ENCODE data around the gene SYNGR3.
"Not testable (repeated sequence)": the region's sequence is repeated elsewhere in the genome, so short reads cannot be mapped to it uniquely, and the experiment has no call there.

SYNGR3 gene

DNA sequence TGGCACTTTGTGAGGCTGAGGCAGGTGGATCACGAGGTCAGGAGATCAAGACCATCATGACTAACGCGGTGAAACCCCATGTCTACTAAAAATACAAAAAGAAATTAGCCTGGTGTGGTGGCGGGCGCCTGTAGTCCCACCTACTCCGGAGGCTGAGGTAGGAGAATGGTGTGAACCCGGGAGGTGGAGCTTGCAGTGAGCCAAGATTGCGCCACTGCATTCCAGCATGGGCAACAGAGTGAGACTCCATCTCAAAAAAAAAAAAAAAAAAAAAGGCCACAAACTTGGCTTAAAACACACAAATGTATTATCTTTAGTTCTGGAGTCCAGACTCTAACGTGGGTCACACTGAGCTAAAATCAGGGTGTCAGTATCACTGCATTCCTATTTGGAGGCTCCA is 22.0 kb downstream of the SYNGR3 start:
- not testable (repeated sequence) for DNase-seq

DNA sequence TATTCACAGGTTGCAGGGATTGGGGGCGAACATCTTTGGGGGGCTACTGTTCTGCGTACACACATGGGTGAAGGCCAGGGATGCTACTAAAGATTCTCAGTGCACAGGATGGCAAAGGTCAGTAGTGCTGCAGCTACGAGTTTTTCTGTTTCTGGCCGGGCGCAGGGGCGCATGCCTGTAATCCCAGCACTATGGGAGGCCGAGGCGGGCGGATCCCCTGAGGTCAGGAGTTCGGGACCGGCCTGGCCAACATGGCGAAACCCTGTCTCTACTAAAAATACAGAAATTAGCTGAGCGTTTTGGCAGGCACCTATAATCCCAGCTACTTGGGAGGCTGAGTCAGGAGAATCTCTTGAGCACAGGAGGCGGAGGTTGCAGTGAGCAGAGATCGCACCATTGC is 23.8 kb downstream of the SYNGR3 start:
- no peak for DNase-seq

DNA sequence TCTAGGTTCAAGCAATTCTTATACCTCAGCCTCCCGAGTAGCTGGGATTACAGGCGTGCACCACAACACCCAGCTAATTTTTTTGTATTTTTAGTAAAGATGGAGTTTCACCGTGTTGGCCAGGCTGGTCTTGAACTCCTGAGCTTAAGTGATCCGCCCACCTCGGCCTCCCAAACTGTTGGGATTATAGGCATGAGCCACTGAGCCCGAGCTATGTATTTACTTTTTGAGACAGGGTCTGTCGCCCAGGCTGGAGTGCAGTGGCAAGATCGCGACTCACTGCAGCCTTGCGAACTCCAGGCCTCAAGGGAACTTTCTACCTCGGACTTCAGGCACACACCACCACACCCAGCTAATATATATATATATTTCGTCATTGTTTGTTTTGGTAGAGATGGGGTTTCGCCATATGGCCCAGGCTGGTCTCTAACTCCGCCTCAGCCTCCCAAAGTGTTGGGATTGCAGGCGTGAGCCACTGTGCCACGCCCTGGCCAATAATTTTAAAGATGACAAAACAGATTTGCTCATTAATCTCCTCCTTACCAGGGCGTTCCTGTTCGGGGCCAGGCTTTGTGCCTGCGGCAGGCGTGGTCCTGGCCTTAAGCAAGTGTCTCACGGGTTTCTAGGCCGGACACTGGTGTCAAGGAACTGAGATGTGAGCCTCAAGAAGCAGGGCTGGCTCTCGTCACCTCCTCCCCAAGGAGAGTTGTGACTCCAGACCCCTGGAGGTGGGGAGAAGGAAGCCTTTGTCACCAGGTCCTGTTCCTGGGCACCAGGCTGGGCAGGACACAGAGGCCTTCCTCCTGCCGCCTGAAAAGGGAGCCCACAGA is 25.6 kb downstream of the SYNGR3 start:
- DNase-seq = no peak

DNA sequence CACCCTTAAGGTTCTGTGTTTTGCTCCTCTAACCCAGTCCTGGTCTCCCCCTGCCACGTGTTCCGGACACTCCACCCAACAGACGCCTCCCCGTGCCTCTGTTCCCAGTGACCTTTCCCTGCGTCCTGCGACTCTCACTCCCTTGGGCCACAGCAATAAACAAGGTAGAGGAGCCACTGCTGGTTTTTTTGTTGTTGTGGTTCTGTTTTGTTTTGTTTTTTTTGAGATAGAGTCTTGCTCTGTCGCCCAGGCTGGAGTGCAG is 26.1 kb downstream of the SYNGR3 start:
- DNase-seq = no peak

DNA sequence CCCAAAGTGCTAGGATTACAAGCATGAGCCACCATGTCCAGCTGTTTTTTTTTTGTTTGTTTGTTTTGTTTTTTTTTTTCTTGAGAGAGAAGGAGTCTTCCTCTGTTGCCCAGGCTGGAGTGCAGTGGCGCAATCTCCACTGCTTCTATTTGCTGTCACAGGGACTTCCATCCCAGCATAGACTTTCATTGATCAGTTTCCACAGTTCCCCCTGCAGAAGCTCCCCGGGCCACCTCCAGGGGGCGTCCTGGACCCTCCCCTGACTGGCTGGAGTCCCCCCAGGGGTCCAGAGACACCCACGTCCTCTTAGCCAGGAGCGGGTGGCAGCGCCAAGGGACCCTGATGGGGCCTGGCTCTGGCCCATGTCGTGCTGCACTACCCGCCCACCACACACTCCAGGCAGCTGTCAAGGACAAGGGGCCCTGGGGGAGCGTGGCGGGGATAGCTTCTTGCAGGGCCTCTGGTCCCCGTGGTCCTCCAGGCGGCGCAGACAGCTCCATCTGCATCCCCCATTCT is 26.7 kb downstream of the SYNGR3 start:
- peak; percentile 72 for DNase-seq

DNA sequence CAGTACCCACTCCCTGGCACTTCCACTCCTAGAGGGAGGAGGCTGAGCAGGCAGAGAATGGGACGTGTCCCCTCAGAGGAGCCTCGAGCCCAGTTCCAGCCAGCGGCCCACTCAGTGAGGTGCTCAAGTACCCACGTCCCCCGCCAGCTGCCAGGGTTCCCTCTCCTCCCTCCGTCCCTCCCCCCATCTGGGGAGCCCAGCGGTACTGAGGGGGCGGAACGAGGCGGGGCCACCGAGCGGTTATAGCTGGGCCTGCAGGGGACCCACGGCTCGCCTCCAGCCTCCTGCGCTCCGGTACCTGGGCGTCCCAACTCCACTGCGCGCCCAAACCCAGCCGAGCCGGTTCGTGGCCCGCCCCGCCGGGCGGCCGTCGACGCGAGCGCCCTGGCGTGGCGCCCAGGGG is 29.7 kb downstream of the SYNGR3 start, which contains the start of gene NPW:
TSS of gene NPW (plus strand) at position 268 of the 403 bp plus-strand sequence.
- DNase-seq = peak; percentile 74

DNA sequence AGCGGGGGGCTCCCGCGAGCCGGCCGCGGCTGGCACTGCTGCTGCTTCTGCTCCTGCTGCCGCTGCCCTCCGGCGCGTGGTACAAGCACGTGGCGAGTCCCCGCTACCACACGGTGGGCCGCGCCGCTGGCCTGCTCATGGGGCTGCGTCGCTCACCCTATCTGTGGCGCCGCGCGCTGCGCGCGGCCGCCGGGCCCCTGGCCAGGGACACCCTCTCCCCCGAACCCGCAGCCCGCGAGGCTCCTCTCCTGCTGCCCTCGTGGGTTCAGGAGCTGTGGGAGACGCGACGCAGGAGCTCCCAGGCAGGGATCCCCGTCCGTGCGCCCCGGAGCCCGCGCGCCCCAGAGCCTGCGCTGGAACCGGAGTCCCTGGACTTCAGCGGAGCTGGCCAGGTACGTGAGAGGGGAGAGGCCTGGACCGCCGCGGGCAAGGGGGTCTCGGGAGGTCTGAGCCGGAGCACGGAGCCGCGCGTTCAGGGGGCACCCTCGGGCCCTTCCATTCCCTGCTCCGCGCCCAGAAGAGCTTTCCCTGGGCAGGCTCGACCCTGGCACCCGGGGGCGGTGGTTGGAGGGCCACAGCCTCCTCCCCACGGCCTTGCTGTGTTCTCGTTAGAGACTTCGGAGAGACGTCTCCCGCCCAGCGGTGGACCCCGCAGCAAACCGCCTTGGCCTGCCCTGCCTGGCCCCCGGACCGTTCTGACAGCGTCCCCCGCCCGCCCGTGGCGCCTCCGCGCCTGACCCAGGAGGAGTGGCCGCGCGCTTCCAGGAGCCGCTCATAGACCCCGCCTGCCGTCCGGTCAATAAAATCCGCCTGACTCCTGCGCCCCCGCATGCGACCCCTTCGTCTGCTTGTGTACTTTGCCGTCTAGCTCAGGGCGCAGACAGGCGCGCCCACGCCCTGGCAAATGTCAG is 30.4 kb downstream of the SYNGR3 start:
- no peak for DNase-seq

DNA sequence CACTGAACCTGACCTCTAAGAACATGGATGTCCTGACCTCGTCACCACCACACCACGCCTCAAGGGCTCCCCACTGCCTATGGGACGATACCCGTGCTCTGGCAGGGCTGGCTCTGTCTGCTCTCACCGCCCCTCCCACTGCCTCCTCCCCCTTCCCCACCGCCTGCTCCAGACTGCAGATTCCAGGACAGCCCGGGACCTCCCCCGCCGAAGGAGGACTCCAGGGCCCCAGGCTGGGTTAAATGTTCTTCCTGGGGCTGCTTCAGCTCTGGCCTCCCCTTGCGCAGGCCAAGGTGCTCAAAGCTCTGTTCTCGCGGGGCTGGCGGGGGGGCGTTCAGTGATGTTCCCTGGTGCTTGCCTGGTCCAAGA is 32.9 kb downstream of the SYNGR3 start:
- DNase-seq = no peak

DNA sequence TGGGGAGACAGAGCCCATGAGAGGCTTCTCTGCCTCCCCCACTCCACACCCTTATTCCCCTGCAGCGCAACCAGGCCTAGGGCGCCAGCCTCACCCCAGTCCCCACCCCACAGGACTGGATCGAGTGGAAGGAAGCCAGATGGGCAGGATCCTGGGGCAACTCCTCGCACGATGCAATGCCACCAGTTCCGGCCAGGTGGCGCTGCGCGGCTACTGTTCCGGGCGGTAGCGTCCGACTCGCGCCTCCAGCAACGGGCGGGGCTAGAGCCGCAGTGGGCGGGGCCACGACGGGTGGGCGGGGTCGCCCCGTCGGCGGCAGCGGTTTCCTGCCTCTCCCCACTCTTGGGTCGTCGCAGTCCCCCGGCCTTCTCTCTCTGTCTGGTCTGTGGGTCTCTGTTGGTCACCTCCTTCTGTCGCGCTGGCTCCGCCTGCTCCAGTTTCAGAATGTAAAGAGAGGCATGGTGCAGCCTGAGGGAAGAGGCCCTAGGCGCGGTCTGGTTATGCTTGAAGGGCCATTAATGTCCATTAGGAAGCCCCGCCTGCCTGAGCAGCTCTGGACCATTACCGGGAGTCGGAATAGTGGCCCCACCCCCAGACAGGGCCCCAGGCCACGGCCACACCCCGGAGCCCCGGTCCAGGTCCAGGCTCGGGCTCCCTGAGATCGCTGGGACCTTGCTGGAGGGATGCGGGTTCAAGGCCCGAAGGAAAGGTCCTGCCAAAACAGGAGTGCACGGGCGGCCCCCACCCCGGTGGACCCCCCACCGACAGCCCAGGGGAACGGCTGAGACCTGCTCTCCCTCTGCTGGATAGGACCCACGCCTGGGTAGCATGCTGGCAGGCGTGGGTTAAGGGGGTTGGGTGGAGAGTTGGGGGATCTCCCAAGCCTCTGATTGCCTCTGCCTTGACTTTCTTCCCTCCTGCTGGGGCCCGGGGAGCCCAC is 33.6 kb downstream of the SYNGR3 start:
- DNase-seq = peak; percentile 98

DNA sequence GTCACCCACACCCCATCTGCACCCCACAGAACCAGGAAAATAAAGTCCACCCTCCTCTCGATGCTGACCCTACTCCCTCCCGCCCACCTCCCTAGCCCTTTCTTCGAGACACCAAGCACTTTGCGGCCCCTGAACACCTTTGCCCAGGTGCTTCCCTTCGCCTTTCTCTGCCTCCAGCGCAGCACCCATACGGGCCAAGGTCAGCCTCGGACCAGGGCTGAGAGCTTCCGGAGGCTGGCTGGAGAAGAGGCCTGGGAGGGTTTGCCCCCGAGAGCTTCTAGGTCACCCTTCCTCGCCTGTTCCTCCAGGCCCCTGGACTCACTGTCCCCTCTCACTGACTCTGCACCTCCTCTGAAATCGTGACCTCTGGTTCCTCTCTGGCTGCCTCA is 34.3 kb downstream of the SYNGR3 start:
- DNase-seq = no peak

DNA sequence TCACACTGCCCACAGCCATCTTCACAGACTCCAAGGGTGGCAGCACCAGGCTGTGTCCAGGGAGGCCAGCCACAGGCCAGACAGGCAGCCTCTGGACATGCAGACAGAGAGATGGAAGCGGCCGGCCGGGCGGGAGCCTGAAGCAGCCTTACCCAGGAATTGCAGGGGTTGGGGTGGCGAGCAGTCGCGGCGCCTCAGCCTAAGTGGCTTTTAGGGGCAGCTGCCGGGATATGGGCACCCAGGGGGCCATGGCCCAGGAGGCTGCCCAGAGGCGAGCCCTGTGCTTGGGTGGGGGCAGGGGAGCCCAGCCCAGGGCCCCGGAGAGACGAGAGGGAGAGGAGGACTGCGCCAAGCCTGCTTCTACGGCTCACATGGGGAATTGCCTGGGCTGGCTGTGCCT is 35.5 kb downstream of the SYNGR3 start:
- no peak for DNase-seq

DNA sequence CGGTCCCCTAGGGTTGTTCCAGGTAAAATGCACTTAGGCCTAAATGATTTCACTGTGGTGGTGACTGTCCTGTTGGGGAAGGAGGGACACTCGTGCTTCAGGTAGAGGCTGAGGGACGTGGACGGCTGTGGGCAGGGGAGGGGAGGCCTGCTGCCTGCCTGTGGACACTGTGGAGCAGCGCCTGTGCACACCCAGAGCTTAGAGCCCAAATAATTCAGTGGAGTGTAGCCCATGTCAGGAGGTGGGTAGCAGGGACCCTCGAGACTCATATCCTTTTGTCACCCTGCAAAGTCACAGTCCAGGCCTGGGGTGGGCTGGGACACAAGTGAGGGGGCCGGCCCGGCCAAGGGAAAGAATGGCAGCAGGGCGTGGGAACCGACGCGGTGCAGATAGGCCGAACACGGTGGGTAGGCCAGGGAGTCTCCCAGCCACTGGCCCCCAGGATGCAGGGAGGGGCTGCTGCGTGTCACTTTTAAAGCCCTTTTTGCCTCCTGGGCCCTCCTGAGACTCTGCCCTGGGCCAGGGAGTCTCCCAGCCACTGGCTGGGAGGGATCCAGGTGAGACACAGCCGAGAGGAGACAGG is 36.2 kb downstream of the SYNGR3 start:
- no peak for DNase-seq

DNA sequence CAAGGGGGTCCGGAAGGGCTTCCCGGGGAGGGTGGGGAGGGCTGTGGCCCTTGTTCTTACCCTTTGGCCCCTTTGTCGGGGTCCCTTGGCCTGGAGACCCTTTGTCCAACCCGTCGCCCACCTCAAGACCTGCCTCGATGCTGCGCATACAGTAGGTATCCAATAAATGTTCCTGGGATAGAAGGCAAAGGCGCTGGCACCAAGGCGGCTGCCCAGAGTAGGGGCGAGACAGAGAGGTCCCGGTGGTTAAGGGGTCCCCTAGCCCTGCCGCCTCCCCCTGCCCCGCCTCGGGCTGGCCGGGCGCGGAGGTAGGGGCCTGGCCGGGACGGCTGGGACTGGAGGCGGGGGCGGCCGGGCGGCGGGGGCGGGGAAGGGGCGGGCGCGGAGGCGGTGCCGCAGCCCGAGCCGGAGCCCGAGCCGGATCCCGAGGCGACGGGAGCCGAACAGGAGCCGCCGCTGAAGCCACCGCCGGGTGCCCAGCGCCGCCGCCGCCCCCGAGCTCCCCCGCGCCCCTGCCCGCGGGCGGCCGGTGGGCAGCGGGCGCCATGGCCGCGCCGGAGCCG is 36.8 kb downstream of the SYNGR3 start, which contains the start of gene NHERF2:
TSS of gene NHERF2 (plus strand) at position 442 of the 563 bp plus-strand sequence. CDS start at position 546, 104 bp downstream.
- DNase-seq = peak; percentile 75

DNA sequence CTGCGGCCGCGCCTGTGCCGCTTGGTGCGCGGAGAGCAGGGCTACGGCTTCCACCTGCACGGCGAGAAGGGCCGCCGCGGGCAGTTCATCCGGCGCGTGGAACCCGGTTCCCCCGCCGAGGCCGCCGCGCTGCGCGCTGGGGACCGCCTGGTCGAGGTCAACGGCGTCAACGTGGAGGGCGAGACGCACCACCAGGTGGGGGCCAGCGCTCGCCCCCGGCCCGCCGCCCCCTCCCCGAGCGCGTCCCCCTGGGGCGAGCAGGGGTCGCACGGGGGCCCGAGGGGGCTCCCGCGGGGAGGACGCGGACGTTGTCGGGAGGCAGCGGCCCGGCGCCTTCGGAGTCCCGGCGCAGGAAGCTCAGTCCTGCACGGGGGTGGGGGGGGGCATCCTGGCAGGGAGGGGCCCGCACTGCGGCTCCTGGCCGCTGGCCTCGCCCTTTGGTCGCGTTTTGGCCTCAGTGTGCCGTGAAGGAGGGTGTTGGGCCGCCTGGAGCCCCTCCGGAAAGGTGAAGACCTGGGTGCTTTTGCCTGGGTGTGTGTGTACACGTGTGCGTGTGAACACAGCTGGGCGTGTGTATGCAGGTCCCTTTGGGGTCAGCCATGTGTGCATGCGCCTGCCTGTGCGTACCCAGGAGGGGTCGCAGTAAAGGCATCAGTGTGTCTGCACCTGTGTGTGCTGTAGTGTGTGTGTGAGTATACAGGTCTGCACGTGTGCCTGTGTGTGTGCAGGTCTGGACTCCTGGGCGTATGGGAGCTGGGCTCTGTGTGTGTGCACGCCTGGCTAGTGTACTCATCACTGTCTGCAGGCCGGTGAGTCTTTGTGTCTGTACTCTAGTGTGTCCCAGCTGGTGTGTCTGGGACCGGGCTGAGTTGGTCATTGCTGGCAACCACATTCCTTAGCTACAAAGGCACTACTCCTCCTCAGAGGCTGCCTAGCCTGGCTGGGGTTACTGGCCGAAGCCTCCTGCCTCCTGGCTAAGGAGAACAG is 37.5 kb downstream of the SYNGR3 start:
- peak; percentile 71 for DNase-seq

DNA sequence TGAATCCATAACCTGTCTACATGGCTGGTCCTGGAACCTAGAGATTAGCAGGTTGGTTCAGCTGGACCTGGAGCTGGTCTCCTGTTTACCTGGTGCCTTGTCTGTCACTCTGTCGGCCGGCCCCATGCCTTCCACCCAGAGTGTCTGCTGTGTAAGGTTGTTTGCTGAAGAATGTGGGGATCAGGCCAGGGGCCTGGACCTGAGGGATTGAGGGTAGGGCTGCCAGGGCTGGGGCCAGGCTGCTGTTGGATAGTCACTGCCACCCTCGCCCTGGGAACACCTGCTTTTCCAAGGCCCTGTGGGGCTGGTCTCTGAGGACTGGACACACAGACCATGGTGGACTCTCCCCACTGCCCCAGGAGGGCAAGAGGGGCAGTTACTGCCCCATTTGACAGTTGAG is 38.4 kb downstream of the SYNGR3 start:
- DNase-seq = no peak

DNA sequence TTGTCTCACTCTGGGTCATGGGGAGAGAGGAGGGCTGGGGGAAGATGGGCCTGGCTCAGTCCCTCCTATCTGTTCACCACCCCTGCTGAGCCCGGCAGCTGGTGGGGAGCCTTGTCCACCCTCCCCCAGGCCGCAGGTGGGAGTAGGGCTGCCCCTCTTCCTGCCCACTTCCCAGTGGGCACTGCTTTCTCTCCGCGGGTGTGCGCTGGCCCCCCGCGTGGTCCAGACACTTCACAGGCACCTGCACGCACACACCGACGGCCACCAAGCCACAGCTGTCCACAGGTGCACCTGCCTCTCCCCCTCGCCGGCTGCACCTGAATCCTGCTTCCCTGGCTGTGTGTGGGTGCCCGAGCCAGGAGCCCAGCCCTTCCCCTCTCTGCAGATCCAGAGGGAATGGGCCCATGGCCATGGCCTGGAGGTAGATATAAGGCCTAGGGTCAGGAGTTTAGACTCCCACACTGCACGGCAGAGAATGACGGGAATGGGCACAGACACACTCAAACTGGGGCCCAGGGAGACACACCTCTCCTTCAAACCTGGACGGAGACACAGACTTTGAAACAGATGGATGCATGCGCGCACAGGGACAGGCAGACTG is 39.0 kb downstream of the SYNGR3 start:
- DNase-seq = no peak

DNA sequence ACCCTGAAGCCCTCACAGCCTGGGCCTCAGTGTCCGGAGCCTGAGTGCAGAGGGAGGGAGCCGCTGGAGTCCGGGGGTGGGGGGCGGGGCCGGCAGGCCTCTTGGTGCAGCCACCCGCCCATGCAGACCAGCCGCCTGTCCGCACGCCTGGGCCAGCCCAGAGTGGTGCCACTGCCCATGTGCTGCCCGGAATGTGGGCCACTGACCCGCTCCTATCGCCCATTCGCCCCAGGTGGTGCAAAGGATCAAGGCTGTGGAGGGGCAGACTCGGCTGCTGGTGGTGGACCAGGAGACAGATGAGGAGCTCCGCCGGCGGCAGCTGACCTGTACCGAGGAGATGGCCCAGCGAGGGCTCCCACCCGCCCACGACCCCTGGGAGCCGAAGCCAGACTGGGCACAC is 39.6 kb downstream of the SYNGR3 start:
- no peak for DNase-seq

DNA sequence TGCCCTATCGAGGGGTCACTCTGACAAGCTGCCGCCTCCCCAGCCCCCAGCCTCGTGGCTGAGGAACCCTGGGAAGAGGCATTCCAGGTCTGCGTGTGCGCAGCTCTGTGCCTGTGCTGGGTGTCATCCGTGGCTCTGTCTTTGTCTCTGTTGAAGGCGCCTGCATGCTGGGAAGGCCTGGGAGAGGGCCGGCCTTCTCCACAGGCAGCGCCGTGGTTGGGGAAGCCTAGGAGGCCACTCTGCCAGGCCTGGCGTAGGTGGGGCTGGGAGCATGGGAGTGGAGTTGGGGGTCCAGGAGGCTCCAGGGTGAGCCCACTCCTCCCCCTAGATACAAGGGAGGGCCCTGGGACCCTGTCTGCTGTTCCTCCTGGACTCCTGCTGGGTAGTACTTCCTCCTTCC is 40.3 kb downstream of the SYNGR3 start:
- no peak for DNase-seq

DNA sequence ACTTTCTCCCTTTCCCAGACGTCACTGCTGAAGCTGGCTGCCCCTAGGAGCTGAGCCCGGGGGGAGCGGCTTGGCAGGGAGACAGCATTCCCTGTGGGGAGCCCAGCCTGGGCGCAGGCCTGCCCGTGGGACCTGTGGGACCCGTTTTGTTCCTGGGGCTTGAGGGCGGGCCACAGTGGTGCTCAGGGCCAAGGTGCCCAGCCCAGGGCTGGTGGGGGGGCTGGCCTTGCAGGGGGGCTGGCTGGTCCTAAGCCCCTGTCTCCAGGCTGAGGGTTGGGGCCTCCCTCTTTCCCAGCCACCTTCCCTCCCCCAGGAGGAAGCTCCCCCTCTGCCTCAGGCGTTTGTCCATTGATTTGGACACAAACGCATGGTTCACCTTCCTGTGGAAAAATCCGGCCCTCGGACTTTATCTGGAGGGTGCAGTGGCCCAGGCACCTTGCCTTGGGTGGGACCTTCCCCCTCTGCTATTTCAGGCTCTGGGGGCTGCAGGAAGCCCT is 41.4 kb downstream of the SYNGR3 start:
- DNase-seq = no peak
